ENCODE data around the gene ZMYND10.

ZMYND10 gene

DNA sequence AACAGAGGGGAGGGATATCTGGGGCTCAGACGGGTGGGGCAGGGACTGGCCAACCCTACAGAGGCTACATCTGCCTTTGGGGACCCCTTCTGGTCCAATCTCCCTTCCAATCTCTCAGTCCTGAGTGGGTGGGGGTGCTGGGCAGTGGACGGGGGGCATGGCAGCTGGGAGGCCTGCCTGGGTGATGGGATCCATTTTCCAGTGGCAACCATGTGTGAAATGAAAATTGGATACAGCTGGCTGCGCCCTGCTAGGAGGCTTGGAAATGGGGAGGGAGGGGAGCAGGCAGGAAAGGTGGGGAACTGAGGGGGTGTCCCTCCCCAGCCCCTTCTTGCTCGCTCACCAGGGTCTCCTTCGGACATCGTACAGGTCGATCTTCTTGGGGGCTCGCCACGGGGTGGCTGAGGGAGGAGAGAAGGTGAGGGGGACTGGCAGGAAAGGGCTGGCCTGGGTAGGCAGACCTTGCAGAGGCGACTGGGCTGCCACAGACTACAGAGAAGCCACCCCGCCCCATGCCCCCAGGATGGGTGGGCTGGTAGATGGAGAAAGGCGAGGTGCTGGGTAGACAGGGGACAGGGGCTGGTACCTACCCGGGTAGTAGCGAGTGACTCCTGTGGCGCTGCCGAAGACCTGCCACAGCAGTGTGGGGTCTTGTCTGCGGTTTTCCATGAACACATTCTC is 35.0 kb upstream of the ZMYND10 start:
- Histone ChIP-seq H3K9ac (ENCODE audit: low read length) (no peak overlapping the region), H3K27ac (ENCODE audit: low read depth, low read length) (no peak overlapping the region), H3K9me3 (ENCODE audit: low read length) (no peaks in the 10 kb centered on the region), H3K36me3 (ENCODE audit: insufficient read depth, low read length) (no peaks in the 10 kb centered on the region), H3K27me3 (ENCODE audit: control insufficient read depth in 1 of 2, insufficient read depth in 2 of 2, low read length in 2 of 2) (no peaks in the 10 kb centered on the region), H3K4me3 (ENCODE audit: low read depth in 1 of 2, low read length in 2 of 2) (no peak overlapping the region), H3K4me1 (ENCODE audit: insufficient read depth, low read length) (no peaks in the 10 kb centered on the region)

DNA sequence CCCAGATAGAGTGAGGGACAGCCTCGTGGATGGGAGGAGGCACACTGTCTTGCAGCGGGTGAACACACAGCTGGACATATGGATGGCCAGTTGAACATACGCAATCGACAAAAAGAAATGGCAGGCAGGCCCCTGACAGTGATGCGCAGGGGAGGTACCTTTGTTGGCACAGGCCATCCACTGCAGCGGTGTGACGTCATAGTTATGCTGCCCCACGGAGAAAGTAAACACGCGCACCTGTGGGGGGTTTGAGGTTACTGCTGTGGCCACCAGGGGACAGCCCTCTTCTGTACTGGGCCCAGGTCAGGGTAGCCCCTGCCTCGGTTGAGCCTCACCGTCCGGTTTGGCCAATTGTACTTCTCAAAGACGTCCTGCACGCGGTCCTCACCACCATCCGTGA is 33.2 kb upstream of the ZMYND10 start:
- Histone ChIP-seq H3K4me1 (ENCODE audit: insufficient read depth, low read length) (no peaks in the 10 kb centered on the region), H3K36me3 (ENCODE audit: insufficient read depth, low read length) (no peaks in the 10 kb centered on the region), H3K27me3 (ENCODE audit: control insufficient read depth in 1 of 2, insufficient read depth in 2 of 2, low read length in 2 of 2) (no peaks in the 10 kb centered on the region), H3K27ac (ENCODE audit: low read depth, low read length) (no peak overlapping the region), H3K9me3 (ENCODE audit: low read length) (no peaks in the 10 kb centered on the region), H3K9ac (ENCODE audit: low read length) (no peak overlapping the region), H3K4me3 (ENCODE audit: low read depth in 1 of 2, low read length in 2 of 2) (no peak overlapping the region)

DNA sequence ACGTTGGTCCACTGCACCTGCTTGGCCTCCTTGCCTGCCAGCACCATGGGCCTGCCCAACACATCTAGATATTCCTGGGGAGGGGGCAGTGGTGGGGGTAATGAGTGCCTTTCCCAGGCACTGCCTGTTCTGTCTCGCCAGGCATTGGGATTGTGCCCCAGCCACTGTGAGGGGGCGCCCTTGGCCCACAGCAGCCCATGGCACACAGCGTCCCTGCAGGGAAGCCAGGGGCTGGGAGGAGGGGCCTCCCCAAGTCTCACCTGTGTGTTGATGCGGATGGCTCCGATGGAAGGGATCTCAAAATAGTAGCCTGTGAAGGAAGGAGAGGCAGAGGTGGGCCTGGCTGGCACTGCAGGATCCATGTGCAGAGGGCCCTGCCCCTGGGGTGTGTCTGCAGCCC is 32.5 kb upstream of the ZMYND10 start:
- Histone ChIP-seq H3K4me3 (ENCODE audit: low read depth in 1 of 2, low read length in 2 of 2) (no peak overlapping the region), H3K27me3 (ENCODE audit: control insufficient read depth in 1 of 2, insufficient read depth in 2 of 2, low read length in 2 of 2) (no peaks in the 10 kb centered on the region), H3K9ac (ENCODE audit: low read length) (no peak overlapping the region), H3K36me3 (ENCODE audit: insufficient read depth, low read length) (no peaks in the 10 kb centered on the region), H3K9me3 (ENCODE audit: low read length) (no peaks in the 10 kb centered on the region), H3K27ac (ENCODE audit: low read depth, low read length) (no peak overlapping the region), H3K4me1 (ENCODE audit: insufficient read depth, low read length) (no peaks in the 10 kb centered on the region)

DNA sequence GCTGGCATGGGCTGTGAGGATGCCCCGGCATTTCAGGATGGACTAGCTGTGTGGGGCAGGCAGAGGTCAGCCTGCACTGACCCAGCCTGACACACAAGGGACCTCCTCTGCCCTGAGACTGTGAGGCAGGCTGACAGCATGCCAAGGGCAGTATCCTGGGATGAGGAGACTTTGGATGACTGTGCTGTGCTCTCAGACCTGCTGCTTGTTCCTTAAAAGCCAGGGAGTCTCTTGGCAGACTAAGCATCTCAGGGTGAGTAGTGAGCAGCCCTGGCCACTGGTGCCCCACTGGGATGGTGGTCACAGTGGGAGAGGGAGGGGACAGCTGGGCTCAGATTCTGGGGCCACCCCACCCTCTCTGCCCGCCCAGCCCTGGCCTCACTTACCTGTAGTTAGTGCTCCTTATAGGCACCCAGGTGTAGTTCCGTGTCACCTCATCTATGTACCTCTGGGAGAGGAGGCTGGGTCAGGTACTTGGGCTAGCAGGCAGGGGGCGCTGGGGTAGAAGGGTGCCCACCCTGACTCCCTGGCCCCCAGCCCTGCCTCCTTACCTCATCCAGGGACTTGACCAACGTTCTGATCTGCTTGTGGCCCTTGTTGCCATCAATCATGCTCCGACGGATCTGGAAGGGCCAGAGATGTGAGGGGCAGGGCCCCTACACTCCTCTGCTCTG is 29.9 kb upstream of the ZMYND10 start:
- Histone ChIP-seq H3K27ac (ENCODE audit: low read depth, low read length) (no peak overlapping the region), H3K36me3 (ENCODE audit: insufficient read depth, low read length) (no peaks in the 10 kb centered on the region), H3K27me3 (ENCODE audit: control insufficient read depth in 1 of 2, insufficient read depth in 2 of 2, low read length in 2 of 2) (peaks cover 0 to 9% of the 10 kb centered on the region in 2 donors), H3K4me3 (ENCODE audit: low read depth in 1 of 2, low read length in 2 of 2) (no peak overlapping the region), H3K9ac (ENCODE audit: low read length) (no peak overlapping the region), H3K9me3 (ENCODE audit: low read length) (no peaks in the 10 kb centered on the region), H3K4me1 (ENCODE audit: insufficient read depth, low read length) (no peaks in the 10 kb centered on the region)

DNA sequence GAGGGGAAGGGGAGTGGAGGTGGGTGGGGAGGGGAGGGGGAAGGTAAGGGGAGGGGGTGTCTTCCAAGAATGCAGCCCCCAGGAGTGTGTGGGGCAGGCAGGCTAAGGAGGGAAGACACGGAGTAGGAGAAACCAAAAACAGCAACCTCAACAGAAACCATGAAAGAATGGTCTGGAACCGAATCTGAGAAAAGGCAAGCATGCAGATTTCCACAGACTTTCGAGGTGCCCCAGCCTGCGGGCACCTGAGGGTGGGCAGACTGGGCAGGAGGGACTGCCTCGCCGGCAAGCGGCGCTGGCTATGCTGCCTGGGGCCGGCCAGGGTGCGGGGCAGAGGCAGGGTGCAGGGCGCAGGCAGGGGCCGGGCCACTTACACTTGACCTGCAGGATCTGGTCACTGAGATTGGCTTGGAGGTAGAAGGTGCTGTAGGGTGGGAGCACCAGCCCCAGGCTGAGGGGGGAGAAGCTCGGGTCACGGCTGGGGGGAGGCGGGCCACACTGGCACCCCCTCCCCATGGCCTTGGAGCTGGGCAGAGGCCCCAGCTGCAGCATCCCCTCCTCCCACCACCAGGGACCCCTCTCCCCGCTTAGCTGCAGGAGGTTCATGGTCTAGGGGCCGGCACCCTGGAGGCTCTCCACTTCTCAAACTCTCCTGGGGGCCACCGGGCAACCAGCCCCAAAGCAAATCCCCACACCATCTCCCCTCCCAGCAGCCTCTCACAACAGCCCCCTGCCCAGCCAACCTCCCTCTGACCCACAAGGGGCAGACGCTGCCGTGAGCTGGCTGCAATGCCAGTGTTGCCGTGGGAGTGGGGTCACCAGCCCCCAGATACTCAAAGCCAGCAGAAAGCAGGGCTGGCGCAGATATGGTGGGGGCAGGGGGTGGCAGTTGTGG is 29.1 kb upstream of the ZMYND10 start:
- H3K9me3 ChIP-seq (ENCODE audit: low read length), result no peaks in the 10 kb centered on the region
- no peaks in the 10 kb centered on the region for H3K36me3 ChIP-seq (ENCODE audit: insufficient read depth, low read length)
- peaks cover 0 to 15% of the 10 kb centered on the region in 2 donors for H3K27me3 ChIP-seq (ENCODE audit: control insufficient read depth in 1 of 2, insufficient read depth in 2 of 2, low read length in 2 of 2)
- H3K4me3 ChIP-seq (ENCODE audit: low read depth in 1 of 2, low read length in 2 of 2), result no peak overlapping the region
- no peak overlapping the region for H3K9ac ChIP-seq (ENCODE audit: low read length)
- H3K27ac ChIP-seq (ENCODE audit: low read depth, low read length), result no peak overlapping the region
- no peaks in the 10 kb centered on the region for H3K4me1 ChIP-seq (ENCODE audit: insufficient read depth, low read length)

DNA sequence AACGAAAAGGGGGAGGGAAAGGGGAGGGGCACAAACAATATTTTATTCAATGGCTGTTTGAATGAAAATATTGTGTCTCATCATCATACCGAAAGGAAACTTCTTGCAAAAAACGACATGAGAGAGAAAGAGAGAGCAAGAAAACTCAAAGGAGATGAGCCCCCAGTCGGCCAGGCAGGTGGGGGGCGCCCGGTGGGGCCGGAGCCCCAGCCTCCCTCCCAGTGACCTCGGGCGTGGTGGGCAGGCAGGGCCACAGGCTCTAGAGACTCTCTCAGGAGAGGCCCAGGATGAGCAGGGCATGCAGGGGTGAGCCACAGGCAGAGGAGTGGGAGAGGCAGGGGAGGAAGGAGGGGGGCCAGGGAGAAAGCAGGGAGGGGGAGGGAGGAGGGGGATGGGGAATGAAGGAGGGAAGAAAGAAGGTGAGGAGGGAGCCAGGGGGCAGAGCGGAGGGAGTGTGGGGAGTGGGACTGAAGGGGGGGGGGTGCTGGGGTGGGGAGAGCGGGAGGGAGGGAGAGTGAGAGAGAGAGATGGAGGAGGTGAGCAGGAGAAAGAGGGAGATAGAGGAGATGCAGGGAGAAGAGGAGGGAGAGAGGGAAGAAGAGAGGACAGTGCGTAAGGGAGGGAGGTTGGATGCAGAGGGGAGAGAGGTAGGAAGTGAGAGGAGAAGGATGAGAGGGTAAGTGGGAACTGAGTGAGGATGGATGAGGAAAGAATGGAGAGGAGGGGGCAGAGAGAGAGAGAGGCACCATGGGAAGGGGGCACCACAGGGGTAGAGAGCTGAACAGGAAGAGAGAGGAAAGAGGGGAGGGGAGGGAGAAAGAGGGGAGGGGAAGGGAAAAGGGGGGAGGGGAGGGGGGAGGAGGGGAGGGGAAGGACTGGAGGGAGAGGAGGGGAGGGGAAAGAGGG is 27.9 kb upstream of the ZMYND10 start:
- H3K9me3 ChIP-seq (ENCODE audit: low read length), result no peaks in the 10 kb centered on the region
- H3K4me3 ChIP-seq (ENCODE audit: low read depth in 1 of 2, low read length in 2 of 2), result no peak overlapping the region
- H3K4me1 ChIP-seq (ENCODE audit: insufficient read depth, low read length), result no peaks in the 10 kb centered on the region
- no peaks in the 10 kb centered on the region for H3K36me3 ChIP-seq (ENCODE audit: insufficient read depth, low read length)
- no peak overlapping the region for H3K27ac ChIP-seq (ENCODE audit: low read depth, low read length)
- H3K9ac ChIP-seq (ENCODE audit: low read length), result no peak overlapping the region
- H3K27me3 ChIP-seq (ENCODE audit: control insufficient read depth in 1 of 2, insufficient read depth in 2 of 2, low read length in 2 of 2), result peaks cover 0 to 18% of the 10 kb centered on the region in 2 donors

DNA sequence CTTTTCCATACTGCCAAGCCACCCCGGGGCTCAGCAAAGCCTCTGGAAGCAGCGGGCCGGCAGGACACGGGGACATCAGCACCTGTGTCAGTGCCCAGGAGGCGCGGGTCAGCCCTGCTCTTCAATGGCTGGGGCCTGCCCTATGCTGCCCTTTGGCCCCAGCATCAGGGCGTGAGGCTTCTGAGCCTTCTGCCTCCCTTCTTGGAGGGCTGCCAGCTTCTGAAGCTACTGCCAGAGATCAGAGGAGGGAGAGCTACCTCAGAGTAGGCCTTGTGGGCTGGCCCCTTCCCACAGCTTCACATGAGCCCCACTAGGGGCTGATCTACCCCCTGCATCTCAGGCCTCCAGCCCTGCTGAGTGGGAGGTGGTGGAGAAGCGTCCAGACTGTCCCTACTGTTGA is 26.8 kb upstream of the ZMYND10 start:
- Histone ChIP-seq H3K9me3 (ENCODE audit: low read length) (no peaks in the 10 kb centered on the region), H3K4me1 (ENCODE audit: insufficient read depth, low read length) (no peaks in the 10 kb centered on the region), H3K27me3 (ENCODE audit: control insufficient read depth in 1 of 2, insufficient read depth in 2 of 2, low read length in 2 of 2) (peaks cover 0 to 18% of the 10 kb centered on the region in 2 donors), H3K9ac (ENCODE audit: low read length) (no peak overlapping the region), H3K4me3 (ENCODE audit: low read depth in 1 of 2, low read length in 2 of 2) (no peak overlapping the region), H3K36me3 (ENCODE audit: insufficient read depth, low read length) (no peaks in the 10 kb centered on the region), H3K27ac (ENCODE audit: low read depth, low read length) (no peak overlapping the region)

DNA sequence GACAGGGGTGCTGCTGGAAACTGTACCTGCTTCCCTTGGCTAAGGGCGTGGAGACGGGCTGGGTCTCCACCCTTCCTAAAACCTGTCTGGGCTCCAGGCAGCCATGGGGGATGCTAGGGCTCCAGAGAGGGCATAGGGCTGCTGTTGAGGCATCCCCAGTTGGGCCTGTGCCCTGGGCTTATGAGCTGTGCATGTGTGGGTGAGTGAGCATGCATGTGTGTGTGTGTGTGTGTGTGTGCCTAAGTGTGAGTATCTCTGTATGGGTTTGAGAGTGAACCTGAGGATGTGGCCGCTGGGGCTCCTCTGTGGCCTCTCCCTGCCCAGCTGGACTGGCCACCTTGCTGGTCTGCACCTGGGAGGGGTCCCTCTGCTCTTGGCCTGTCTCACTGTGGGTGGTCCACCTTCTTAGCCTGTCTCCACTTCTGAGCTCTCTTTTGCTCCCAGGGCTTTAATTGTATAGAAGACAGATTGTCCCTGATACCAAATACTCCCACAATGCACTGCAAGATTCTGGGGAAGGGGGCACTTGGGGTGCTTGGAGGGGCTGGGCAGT is 25.7 kb upstream of the ZMYND10 start:
- no peaks in the 10 kb centered on the region for H3K36me3 ChIP-seq (ENCODE audit: insufficient read depth, low read length)
- no peak overlapping the region for H3K4me3 ChIP-seq (ENCODE audit: low read depth in 1 of 2, low read length in 2 of 2)
- H3K27me3 ChIP-seq (ENCODE audit: control insufficient read depth in 1 of 2, insufficient read depth in 2 of 2, low read length in 2 of 2), result peaks cover 0 to 18% of the 10 kb centered on the region in 2 donors
- no peaks in the 10 kb centered on the region for H3K4me1 ChIP-seq (ENCODE audit: insufficient read depth, low read length)
- H3K27ac ChIP-seq (ENCODE audit: low read depth, low read length), result no peak overlapping the region
- H3K9ac ChIP-seq (ENCODE audit: low read length), result no peak overlapping the region
- no peaks in the 10 kb centered on the region for H3K9me3 ChIP-seq (ENCODE audit: low read length)

DNA sequence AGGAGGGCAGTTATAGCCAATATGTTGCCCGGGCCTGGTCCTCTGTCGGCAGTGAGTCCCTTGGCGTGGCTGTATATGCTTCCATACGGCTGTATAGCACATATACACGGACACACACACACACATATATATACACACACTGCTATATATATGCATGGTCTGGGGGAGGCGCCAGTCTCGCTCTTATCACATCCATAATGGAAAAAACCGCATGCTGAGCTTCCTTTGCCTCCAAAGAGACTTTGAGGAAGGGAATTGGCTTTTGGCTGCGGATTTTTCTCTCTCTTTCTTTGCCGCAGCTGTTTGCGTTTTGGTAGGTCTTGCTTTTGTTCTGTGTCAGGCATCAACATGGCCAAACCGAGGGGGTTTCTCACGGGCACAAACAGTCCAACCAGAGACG is 25.1 kb upstream of the ZMYND10 start:
- no peak overlapping the region for H3K4me3 ChIP-seq (ENCODE audit: low read depth in 1 of 2, low read length in 2 of 2)
- H3K9me3 ChIP-seq (ENCODE audit: low read length), result no peaks in the 10 kb centered on the region
- peaks cover 0 to 18% of the 10 kb centered on the region in 2 donors for H3K27me3 ChIP-seq (ENCODE audit: control insufficient read depth in 1 of 2, insufficient read depth in 2 of 2, low read length in 2 of 2)
- no peak overlapping the region for H3K9ac ChIP-seq (ENCODE audit: low read length)
- H3K27ac ChIP-seq (ENCODE audit: low read depth, low read length), result no peak overlapping the region
- H3K36me3 ChIP-seq (ENCODE audit: insufficient read depth, low read length), result no peaks in the 10 kb centered on the region
- H3K4me1 ChIP-seq (ENCODE audit: insufficient read depth, low read length), result peaks cover 2% of the 10 kb centered on the region

DNA sequence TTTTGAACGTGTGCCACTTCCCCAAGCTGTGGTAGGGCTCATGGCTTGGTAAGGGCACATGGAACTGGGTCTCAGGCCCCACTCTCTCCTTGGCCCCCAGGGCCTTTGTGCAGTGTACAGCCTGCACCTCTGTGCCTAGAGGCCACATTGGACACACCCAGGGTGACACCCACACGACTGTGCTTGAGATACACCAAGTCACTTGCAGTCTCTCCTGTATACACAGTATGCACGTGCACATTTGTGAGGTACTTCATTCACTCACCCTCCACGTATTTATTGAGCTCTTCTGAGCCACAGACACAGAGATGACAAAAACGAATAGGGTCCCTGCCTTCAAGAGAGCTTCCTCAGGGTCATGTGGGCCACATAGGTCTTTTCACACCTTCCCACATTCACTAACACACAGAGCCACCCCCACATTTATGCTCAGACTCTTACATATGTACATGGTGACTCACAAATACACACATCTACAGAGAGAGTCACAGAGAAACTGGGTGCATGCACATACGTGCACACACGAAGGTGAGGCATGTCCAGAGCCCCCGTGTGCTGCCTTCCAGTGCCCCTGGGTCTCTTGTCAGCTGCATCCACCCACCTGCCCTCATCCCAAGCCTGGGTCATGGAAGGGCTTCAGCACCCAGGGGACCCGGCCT is 23.6 kb upstream of the ZMYND10 start:
- no peak overlapping the region for H3K27ac ChIP-seq (ENCODE audit: low read depth, low read length)
- H3K9ac ChIP-seq (ENCODE audit: low read length), result no peak overlapping the region
- H3K36me3 ChIP-seq (ENCODE audit: insufficient read depth, low read length), result no peaks in the 10 kb centered on the region
- no peaks in the 10 kb centered on the region for H3K9me3 ChIP-seq (ENCODE audit: low read length)
- H3K4me3 ChIP-seq (ENCODE audit: low read depth in 1 of 2, low read length in 2 of 2), result no peak overlapping the region
- peaks cover 0 to 18% of the 10 kb centered on the region in 2 donors for H3K27me3 ChIP-seq (ENCODE audit: control insufficient read depth in 1 of 2, insufficient read depth in 2 of 2, low read length in 2 of 2)
- peaks cover 9% of the 10 kb centered on the region for H3K4me1 ChIP-seq (ENCODE audit: insufficient read depth, low read length)
